HL-60 (cell line): ENCODE results near the gene ZSWIM6.

Experiments
- DNase-seq, 2 experiments: peaks; one replicate each; pipeline ENCODE4 v3.0.0-alpha.2; 2010 to 2020; ENCODE audit warnings: low read depth in 1 of 2, low spot score in 1 of 2
- H3K27ac ChIP-seq: fragments of 250-450 bp; sonication (Bioruptor Pico); replicated peaks from 2 replicates; pipeline ENCODE4 v1.5.1; 2020; ENCODE audit warnings: mild to moderate bottlenecking, moderate library complexity
- H3K27me3 ChIP-seq: fragments of 250-450 bp; sonication (Bioruptor Pico); 2 replicates; pipeline ENCODE4 v1.5.1; 2021; ENCODE audit warnings: mild to moderate bottlenecking, moderate library complexity; ENCODE audit not compliant: insufficient read depth, poor library complexity, severe bottlenecking
- H3K4me3 ChIP-seq: replicated peaks from 2 replicates; pipeline ENCODE4 v1.5.1; 2011; ENCODE audit warnings: mild to moderate bottlenecking, control low read depth, low read length; ENCODE audit not compliant: insufficient read depth
- CTCF ChIP-seq: IDR thresholded peaks from one replicate; pipeline ENCODE4 v1.5.1; 2011; ENCODE audit warnings: low read length, control low read depth, inconsistent platforms; ENCODE audit not compliant: insufficient read depth
- GABPA ChIP-seq: IDR thresholded peaks from 2 replicates; pipeline ENCODE4 v1.6.1; 2012; ENCODE audit warnings: low read depth
- POLR2AphosphoS5 ChIP-seq: IDR thresholded peaks from 2 replicates; pipeline ENCODE4 v1.6.1; 2012; ENCODE audit warnings: low read depth
- REST ChIP-seq: IDR thresholded peaks from 2 replicates; pipeline ENCODE4 v1.6.1; 2012; ENCODE audit warnings: low read depth; ENCODE audit not compliant: insufficient replicate concordance
- SPI1 ChIP-seq: IDR thresholded peaks from 2 replicates; pipeline ENCODE4 v1.6.1; 2012; ENCODE audit warnings: low read depth, mild to moderate bottlenecking, borderline replicate concordance

The ZSWIM6 gene

GRCh38 chr5:61435368-61435767 is 103.3 kb downstream of the ZSWIM6 start:
- H3K27ac ChIP-seq: no peak overlapping the region
- no peak overlapping the region for H3K4me3 ChIP-seq
- DNase-seq: no peak
- no peaks in the 10 kb centered on the region for H3K27me3 ChIP-seq
- TF ChIP-seq POLR2AphosphoS5 (no peak), SPI1 (no peak), CTCF (no peak), REST (no peak), GABPA (no peak)

DNA sequence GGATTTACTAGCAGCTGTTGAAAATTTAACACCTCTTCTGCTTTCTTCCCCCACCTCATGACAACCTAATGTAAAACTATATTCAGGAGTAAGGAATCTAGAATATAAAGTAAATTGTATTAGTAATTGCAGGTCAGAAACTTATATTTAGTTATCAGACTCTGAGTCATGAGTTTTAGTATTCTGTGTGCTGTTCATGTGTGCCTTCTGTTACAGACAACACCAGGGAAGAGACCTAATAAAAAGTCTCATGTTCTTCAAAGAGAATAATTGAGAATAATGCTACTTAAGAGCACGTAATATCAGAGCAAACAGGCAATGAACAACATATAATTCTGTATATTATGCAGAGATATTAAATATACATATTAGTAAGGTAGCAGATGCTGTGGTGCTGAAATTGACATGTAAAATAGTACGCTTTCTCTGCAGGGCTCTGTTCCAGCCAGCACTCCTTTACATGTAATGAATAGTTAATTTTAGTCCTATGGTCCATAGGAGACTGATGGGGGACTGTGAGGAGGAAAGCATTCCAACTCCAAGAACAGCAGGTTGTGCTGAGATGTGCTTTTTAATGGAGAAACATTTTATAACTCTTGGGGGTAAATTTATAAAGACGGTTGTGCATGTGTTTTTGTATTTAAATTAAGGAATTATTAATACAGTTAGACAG is 106.4 kb downstream of the ZSWIM6 start:
- Histone ChIP-seq H3K27me3 (no peaks in the 10 kb centered on the region), H3K27ac (no peak overlapping the region), H3K4me3 (no peak overlapping the region)
- no peak for DNase-seq
- TF ChIP-seq POLR2AphosphoS5 (no peak), REST (no peak), SPI1 (no peak), CTCF (no peak), GABPA (no peak)

DNA sequence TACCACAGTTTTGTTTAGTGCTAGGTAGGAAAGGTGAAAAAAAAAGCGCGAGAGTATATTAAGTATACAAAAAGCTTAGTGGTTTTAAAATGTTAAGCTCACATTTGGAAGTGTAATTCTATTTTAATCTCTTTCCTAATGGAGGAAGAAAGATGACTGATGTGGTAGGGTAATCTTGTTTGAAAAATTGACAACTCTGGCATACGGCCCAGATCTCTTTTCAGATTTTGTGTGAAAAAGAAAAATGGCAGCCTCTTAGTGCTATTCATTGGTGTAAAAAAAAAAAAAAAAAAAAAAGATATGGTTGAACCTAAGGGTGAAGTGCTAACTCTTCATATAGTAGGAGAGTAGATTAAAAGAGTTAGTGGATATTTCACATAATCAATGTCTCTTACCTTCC is 108.0 kb downstream of the ZSWIM6 start:
- DNase-seq: no peak
- no peaks in the 10 kb centered on the region for H3K27me3 ChIP-seq
- no peak overlapping the region for H3K27ac ChIP-seq
- H3K4me3 ChIP-seq: no peak overlapping the region
- TF ChIP-seq CTCF (no peak), GABPA (no peak), SPI1 (no peak), REST (no peak), POLR2AphosphoS5 (no peak)
